IMR-90 (cell line): ENCODE measurements around the gene TAX1BP1. TPM values are rescaled to one million over a fixed set of nuclear protein-coding genes. Genes with fewer than 3 reads are reported as not detected.

Experiments used
- ATAC-seq: fragments of 200-7000 bp; cut with Tn5 transposase; 2 replicates; pipeline ENCODE4 v1.9.1; 2020; ENCODE audit warnings: low read depth, mild to moderate bottlenecking, moderate library complexity
- BruUV-seq: library from RNA; stranded (reverse); fragments of 400-500 nt; replicated peaks from 2 replicates; lab custom pipeline; 2021; lab: Mats Ljungman, UMichigan
- CTCF ChIA-PET: fragments of 300-600 bp; formaldehyde crosslinking; extraction: SDS; loops from one replicate; lab custom pipeline; 2021; ENCODE audit warnings: antibody characterized with exemption; lab: Yijun Ruan, JAX
- POLR2A ChIA-PET: fragments of 300-600 bp; sonication (Branson Sonifier 250); formaldehyde crosslinking; loops from one replicate; lab custom pipeline; 2022; ENCODE audit warnings: antibody characterized with exemption; ENCODE audit not compliant: unreplicated experiment; lab: Charles Lee
- DNase-seq: peaks from one replicate; pipeline ENCODE4 v3.0.0; 2013
- H2AFZ ChIP-seq: replicated peaks from 2 replicates; pipeline ENCODE3; 2013; ENCODE audit warnings: low read length, mild to moderate bottlenecking; ENCODE audit not compliant: poor library complexity
- H2AK5ac ChIP-seq: 2 replicates; pipeline ENCODE4 v1.6.1; 2013; ENCODE audit warnings: low read depth, low read length, inconsistent platforms
- H2AK9ac ChIP-seq: replicated peaks from 2 replicates; pipeline ENCODE3; 2013; ENCODE audit warnings: mild to moderate bottlenecking, low read depth, low read length, moderate library complexity; ENCODE audit not compliant: poor library complexity
- H2BK120ac ChIP-seq: 2 replicates; pipeline ENCODE4 v1.6.1; 2013; ENCODE audit warnings: low read depth, low read length, inconsistent platforms
- H2BK15ac ChIP-seq: 3 replicates; pipeline ENCODE4 v1.6.1; 2013; ENCODE audit warnings: low read depth, low read length, inconsistent platforms
- H2BK20ac ChIP-seq: 2 replicates; pipeline ENCODE4 v1.6.1; 2013; ENCODE audit warnings: low read depth, mild to moderate bottlenecking, inconsistent platforms, low read length, moderate library complexity
- H2BK5ac ChIP-seq: 2 replicates; pipeline ENCODE4 v1.6.1; 2013; ENCODE audit warnings: mild to moderate bottlenecking, low read depth, low read length, inconsistent platforms; ENCODE audit not compliant: poor library complexity, severe bottlenecking
- H3K14ac ChIP-seq: replicated peaks from 2 replicates; pipeline ENCODE4 v1.6.1; 2013; ENCODE audit warnings: low read depth, low read length, inconsistent platforms
- H3K18ac ChIP-seq: 2 replicates; pipeline ENCODE4 v1.6.1; 2013; ENCODE audit warnings: low read depth, low read length, control low read depth
- H3K23ac ChIP-seq: 2 replicates; pipeline ENCODE4 v1.6.1; 2013; ENCODE audit warnings: low read depth, low read length, inconsistent platforms
- H3K27ac ChIP-seq: 2 replicates; pipeline ENCODE4 v1.5.1; 2013; ENCODE audit warnings: mild to moderate bottlenecking, control low read depth, low read length; ENCODE audit not compliant: insufficient read depth
- H3K27me3 ChIP-seq: 2 replicates; pipeline ENCODE4 v1.6.1; 2013; ENCODE audit warnings: low read length; ENCODE audit not compliant: control insufficient read depth, insufficient read depth
- H3K36me3 ChIP-seq: 2 replicates; pipeline ENCODE4 v1.6.1; 2013; ENCODE audit warnings: low read length, mixed read lengths; ENCODE audit not compliant: control insufficient read depth, insufficient read depth
- H3K4ac ChIP-seq: 2 replicates; pipeline ENCODE4 v1.6.1; 2013; ENCODE audit warnings: low read depth, low read length, inconsistent platforms
- H3K4me1 ChIP-seq: 2 replicates; pipeline ENCODE4 v1.6.1; 2013; ENCODE audit warnings: low read length, mixed read lengths; ENCODE audit not compliant: control insufficient read depth, insufficient read depth
- H3K4me2 ChIP-seq: 2 replicates; pipeline ENCODE4 v1.6.1; 2013; ENCODE audit warnings: low read depth, mild to moderate bottlenecking, control low read depth, low read length, moderate library complexity
- H3K4me3 ChIP-seq: 2 replicates; pipeline ENCODE4 v1.5.1; 2013; ENCODE audit warnings: low read depth, mild to moderate bottlenecking, control low read depth, low read length, moderate library complexity; ENCODE audit not compliant: insufficient read depth
- H3K56ac ChIP-seq: 2 replicates; pipeline ENCODE4 v1.6.1; 2013; ENCODE audit warnings: low read length, inconsistent platforms; ENCODE audit not compliant: insufficient read depth; ENCODE audit errors: extremely low read depth
- H3K79me1 ChIP-seq, 2 experiments: 2 replicates each; pipeline ENCODE4 v1.6.1; 2013; ENCODE audit warnings: low read length in 2 of 2, inconsistent platforms in 1 of 2, low read depth in 1 of 2
- H3K9ac ChIP-seq: 2 replicates; pipeline ENCODE4 v1.6.1; 2013; ENCODE audit warnings: low read depth, low read length, control low read depth
- H3K9me1 ChIP-seq: 2 replicates; pipeline ENCODE4 v1.6.1; 2013; ENCODE audit warnings: low read length, inconsistent platforms; ENCODE audit not compliant: insufficient read depth
- H3K9me3 ChIP-seq: 2 replicates; pipeline ENCODE4 v1.6.1; 2013; ENCODE audit warnings: low read length; ENCODE audit not compliant: control insufficient read depth, insufficient read depth
- H4K20me1 ChIP-seq: 2 replicates; pipeline ENCODE4 v1.6.1; 2013; ENCODE audit warnings: low read length, inconsistent platforms; ENCODE audit not compliant: insufficient read depth
- H4K5ac ChIP-seq: 2 replicates; pipeline ENCODE4 v1.6.1; 2013; ENCODE audit warnings: mild to moderate bottlenecking, low read depth, low read length, control low read depth
- H4K8ac ChIP-seq, 2 experiments: 2 replicates each; pipeline ENCODE4 v1.6.1; 2013; ENCODE audit warnings: low read depth in 2 of 2, low read length in 2 of 2, control low read depth in 1 of 2, inconsistent platforms in 1 of 2
- H4K91ac ChIP-seq: 2 replicates; pipeline ENCODE4 v1.6.1; 2013; ENCODE audit warnings: low read depth, low read length, inconsistent platforms; ENCODE audit not compliant: insufficient read depth
- BHLHE40 ChIP-seq: fragments of 150-350 bp; IDR thresholded peaks from 2 replicates; pipeline ENCODE4 v1.6.1; 2016; ENCODE audit warnings: mild to moderate bottlenecking, low read depth, low read length
- CEBPB ChIP-seq: IDR thresholded peaks from 2 replicates; pipeline ENCODE4 v1.6.1; 2012; ENCODE audit warnings: low read depth, low read length, improper control_type of control experiment
- CHD1 ChIP-seq: IDR thresholded peaks from 2 replicates; pipeline ENCODE4 v1.6.1; 2012; ENCODE audit warnings: low read depth, low read length, improper control_type of control experiment
- CTCF ChIP-seq: conservative IDR thresholded peaks from 2 replicates; pipeline ENCODE4 v1.5.1; 2012; ENCODE audit warnings: mild to moderate bottlenecking, low read depth, low read length, improper control_type of control experiment
- FOS ChIP-seq: fragments of 150-350 bp; IDR thresholded peaks from 2 replicates; pipeline ENCODE4 v1.6.1; 2016; ENCODE audit warnings: low read depth, low read length
- MAFK ChIP-seq: IDR thresholded peaks from 2 replicates; pipeline ENCODE4 v1.6.1; 2012; ENCODE audit warnings: low read depth, low read length, improper control_type of control experiment
- MAZ ChIP-seq: IDR thresholded peaks from 2 replicates; pipeline ENCODE4 v1.6.1; 2012; ENCODE audit warnings: low read depth, mild to moderate bottlenecking, low read length, improper control_type of control experiment, moderate library complexity, borderline replicate concordance
- MXI1 ChIP-seq: IDR thresholded peaks from 2 replicates; pipeline ENCODE4 v1.6.1; 2012; ENCODE audit warnings: low read depth, mild to moderate bottlenecking, low read length, moderate library complexity, borderline replicate concordance
- NFE2L2 ChIP-seq: fragments of 150-350 bp; IDR thresholded peaks from 2 replicates; pipeline ENCODE4 v1.6.1; 2016; ENCODE audit warnings: low read depth, mild to moderate bottlenecking, low read length
- POLR2A ChIP-seq: IDR thresholded peaks from 2 replicates; pipeline ENCODE4 v1.6.1; 2012; ENCODE audit warnings: mild to moderate bottlenecking, low read depth, low read length
- RAD21 ChIP-seq: IDR thresholded peaks from 2 replicates; pipeline ENCODE4 v1.6.1; 2012; ENCODE audit warnings: low read length, improper control_type of control experiment
- RCOR1 ChIP-seq: IDR thresholded peaks from 2 replicates; pipeline ENCODE4 v1.6.1; 2012; ENCODE audit warnings: mild to moderate bottlenecking, low read length, improper control_type of control experiment; ENCODE audit not compliant: insufficient replicate concordance
- SMC3 ChIP-seq: fragments of 150-350 bp; IDR thresholded peaks from 2 replicates; pipeline ENCODE4 v1.6.1; 2016; ENCODE audit warnings: low read depth, mild to moderate bottlenecking, antibody characterized with exemption, low read length, moderate library complexity
- WGBS, 2 experiments: methylation state at CpG; one replicate each; pipeline versions ENCODE4 v1.1.5 to v1.1.7; 2013; ENCODE audit warnings: missing lambda C conversion rate in 2 of 2; ENCODE audit not compliant: insufficient read length in 1 of 2; ENCODE audit errors: extremely low coverage in 2 of 2; 5-methylcytosine and 5-hydroxymethylcytosine counted together
- dilution Hi-C: fragments of 300-500 bp; cut with HindIII; formaldehyde crosslinking; loops from one replicate; pipeline ENCODE4 v1.14.3; 2018; ENCODE audit warnings: low sequenced_read_pairs; ENCODE audit not compliant: unreplicated experiment
- in situ Hi-C: fragments of 300-500 bp; cut with MboI; formaldehyde crosslinking; loops from 3 replicates; pipeline ENCODE4 v1.14.3; 2019; ENCODE audit warnings: low sequenced_read_pairs, inconsistent platforms, mixed read lengths
- intact Hi-C: fragments of 100-400 bp; cut with micrococcal nuclease; formaldehyde crosslinking; loops from 2 replicates; pipeline ENCODE4 v1.10.0; 2022
- polyA plus RNA-seq, 3 experiments: library from polyadenylated mRNA; depleted of rRNA; stranded (reverse); fragments of >200 nt; gene quantifications; 2 replicates each; pipeline ENCODE4 v1.2.3, GENCODE V29; 2012; ENCODE audit warnings: low replicate concordance in 1 of 3
- total RNA-seq: library from RNA; depleted of rRNA; stranded (reverse); fragments of >200 nt; gene quantifications from 2 replicates; pipeline ENCODE4 v1.2.3, GENCODE V29; 2012
- TF ChIP-seq, protein P1 (sequence below): fragments of 150-350 bp; IDR thresholded peaks from 2 replicates; pipeline ENCODE4 v1.6.1; 2016; ENCODE audit warnings: low read depth, mild to moderate bottlenecking, low read length, moderate library complexity, borderline replicate concordance
- TF ChIP-seq, protein P2 (sequence below): fragments of 150-350 bp; IDR thresholded peaks from 2 replicates; pipeline ENCODE4 v1.6.1; 2017; ENCODE audit warnings: mild to moderate bottlenecking, antibody characterized with exemption, low read length, low read depth

The TAX1BP1 gene
- total and polyA plus RNA-seq, 2 of the 4 experiments (the other 2 are of a cell fraction) = 49.0 to 52.7 TPM

GRCh38 chr7:27771111-27771510 is 31.1 kb downstream of the TAX1BP1 start:
- Histone ChIP-seq H3K18ac (no peak overlapping the region), H3K27me3 (no peaks in the 10 kb centered on the region), H3K56ac (no peak overlapping the region), H3K9ac (no peak overlapping the region), H4K5ac (no peak overlapping the region), H3K4me3 (no peak overlapping the region), H3K4me1 (no peaks in the 10 kb centered on the region; the same call in 1 of the 2 replicates), H4K20me1 (peaks cover 4% of the 10 kb centered on the region; the same call in 1 of the 2 replicates), H3K79me1 (peaks cover 16 to 23% of the 10 kb centered on the region in 2 experiments; a peak in 3 of 4 replicates), H2BK5ac (no peak overlapping the region), H3K9me3 (no peaks in the 10 kb centered on the region), H3K23ac (no peak overlapping the region), H3K36me3 (peaks cover 6% of the 10 kb centered on the region), H2AK5ac (no peak overlapping the region), H2AK9ac (no peak overlapping the region), H3K27ac (no peak overlapping the region), H3K9me1 (no peaks in the 10 kb centered on the region), H2BK15ac (no peak overlapping the region), H2BK20ac (no peak overlapping the region), H2BK120ac (no peak overlapping the region), H3K14ac (no peak overlapping the region), H4K91ac (no peak overlapping the region), H4K8ac (no peak overlapping the region), H3K4me2 (no peak overlapping the region), H2AFZ (no peak overlapping the region), H3K4ac (no peak overlapping the region)
- CTCF ChIA-PET = no interaction called here
- no TSS peak for BruUV-seq
- intact Hi-C loops (loop anchor here (5.0 to 10.0 kb wide), 3 partner anchors 166 to 559 kb away; no protein-coding TSS in a partner anchor), dilution Hi-C loops (no loop called here), in situ Hi-C loops (loop anchor here (10.0 kb wide), 1 partner anchor 566 kb away; the partner anchor contains the start of gene HOXA13)
- TF ChIP-seq MAFK (no peak), CEBPB (no peak), MAZ (no peak), BHLHE40 (no peak), CHD1 (no peak), RCOR1 (no peak), MXI1 (no peak), POLR2A (no peak), NFE2L2 (no peak), RAD21 (no peak), CTCF (no peak), FOS (no peak), SMC3 (no peak)
- TF ChIP-seq, protein P1, sequence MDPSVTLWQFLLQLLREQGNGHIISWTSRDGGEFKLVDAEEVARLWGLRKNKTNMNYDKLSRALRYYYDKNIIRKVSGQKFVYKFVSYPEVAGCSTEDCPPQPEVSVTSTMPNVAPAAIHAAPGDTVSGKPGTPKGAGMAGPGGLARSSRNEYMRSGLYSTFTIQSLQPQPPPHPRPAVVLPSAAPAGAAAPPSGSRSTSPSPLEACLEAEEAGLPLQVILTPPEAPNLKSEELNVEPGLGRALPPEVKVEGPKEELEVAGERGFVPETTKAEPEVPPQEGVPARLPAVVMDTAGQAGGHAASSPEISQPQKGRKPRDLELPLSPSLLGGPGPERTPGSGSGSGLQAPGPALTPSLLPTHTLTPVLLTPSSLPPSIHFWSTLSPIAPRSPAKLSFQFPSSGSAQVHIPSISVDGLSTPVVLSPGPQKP = no peak
- TF ChIP-seq, protein P2, sequence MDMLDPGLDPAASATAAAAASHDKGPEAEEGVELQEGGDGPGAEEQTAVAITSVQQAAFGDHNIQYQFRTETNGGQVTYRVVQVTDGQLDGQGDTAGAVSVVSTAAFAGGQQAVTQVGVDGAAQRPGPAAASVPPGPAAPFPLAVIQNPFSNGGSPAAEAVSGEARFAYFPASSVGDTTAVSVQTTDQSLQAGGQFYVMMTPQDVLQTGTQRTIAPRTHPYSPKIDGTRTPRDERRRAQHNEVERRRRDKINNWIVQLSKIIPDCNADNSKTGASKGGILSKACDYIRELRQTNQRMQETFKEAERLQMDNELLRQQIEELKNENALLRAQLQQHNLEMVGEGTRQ = no peak
- POLR2A ChIA-PET = no interaction called here
- no peak for DNase-seq
- WGBS, 2 experiments = no CpG with 5 or more reads among the region's 2 CpGs
- no peak for ATAC-seq
